Measurements from ENCODE around the gene IL2RA.

GRCh38 chr10:6047847-6048246 is 14.3 kb downstream of the IL2RA start:
- no peak for TF ChIP-seq CTCF (conservative IDR thresholded peaks at IDR 0.05; ENCODE audit: low read depth, low read length)
- TF ChIP-seq EZH2phosphoT487 (IDR thresholded peaks at IDR 0.05; ENCODE audit: borderline replicate concordance, low read length), result no peak
- no peak for TF ChIP-seq EZH2 (IDR thresholded peaks at IDR 0.05; ENCODE audit: low read length, unreplicated experiment)

Measured in PC-3 (cell line).